HG02759 (cell line): ENCODE measurements around the gene FEV.
A peak's percentile ranks its signal among the peaks of the same experiment; 100 is the strongest.

Source experiments
- ATAC-seq: cut with Tn5 transposase; IDR thresholded peaks from one replicate; pipeline ENCODE4 v1.9.1; 2021; ENCODE audit warnings: mild to moderate bottlenecking, moderate library complexity; ENCODE audit not compliant: unreplicated experiment

Gene FEV

DNA sequence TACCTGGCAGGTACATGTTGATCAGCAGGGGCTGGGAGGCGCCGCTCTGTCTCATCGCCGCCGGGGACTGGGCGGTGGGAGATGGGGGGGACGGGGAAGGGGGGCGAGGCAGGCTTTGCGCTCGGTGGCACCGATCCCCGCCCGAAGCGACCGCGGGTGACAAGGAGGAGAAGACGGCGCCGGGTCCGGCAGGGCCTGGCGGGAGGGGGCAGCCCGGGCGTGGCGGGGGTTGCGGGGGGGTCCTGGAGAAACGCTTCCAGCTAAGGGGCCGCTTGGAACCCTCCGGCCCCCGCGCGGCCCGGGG lies at the start of gene FEV:
TSS of gene FEV (minus strand) at position 164 of the 304 bp plus-strand sequence. CDS start at position 55, 109 bp downstream.
- no peak for ATAC-seq

DNA sequence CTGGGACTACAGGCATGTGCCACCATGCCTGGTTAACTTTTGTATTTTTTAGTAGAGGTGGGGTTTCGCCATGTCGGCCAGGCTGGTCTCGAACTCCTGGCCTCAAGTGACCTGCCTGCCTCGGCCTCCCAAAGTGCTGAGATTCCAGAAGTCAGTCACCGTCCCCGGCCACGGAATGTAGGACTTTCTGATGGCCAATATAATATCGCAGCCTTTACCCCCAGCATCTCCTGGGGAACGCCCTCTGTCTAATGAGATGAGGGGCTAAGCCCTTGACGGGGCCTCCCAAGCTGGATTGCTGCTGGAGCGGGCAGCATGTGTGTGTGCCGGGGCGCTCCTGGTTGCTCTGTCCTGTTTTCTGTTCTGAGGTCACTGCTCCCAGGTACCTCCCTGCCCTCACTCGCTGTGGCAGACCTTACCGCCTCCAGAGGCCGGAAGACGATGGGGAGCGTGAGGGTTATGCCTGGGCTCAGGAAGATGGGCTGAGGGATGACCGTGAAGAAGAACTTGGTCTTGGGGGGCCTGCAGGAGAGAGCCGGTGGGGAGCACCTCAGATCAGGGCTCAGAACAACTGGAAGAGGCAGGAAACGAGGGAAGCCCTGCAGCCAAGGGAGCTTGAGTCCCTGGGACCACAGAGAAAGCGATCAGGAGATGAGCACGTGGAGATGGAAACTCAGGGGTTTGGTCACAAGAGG lies 47.2 kb upstream of the FEV start:
- no peak for ATAC-seq

DNA sequence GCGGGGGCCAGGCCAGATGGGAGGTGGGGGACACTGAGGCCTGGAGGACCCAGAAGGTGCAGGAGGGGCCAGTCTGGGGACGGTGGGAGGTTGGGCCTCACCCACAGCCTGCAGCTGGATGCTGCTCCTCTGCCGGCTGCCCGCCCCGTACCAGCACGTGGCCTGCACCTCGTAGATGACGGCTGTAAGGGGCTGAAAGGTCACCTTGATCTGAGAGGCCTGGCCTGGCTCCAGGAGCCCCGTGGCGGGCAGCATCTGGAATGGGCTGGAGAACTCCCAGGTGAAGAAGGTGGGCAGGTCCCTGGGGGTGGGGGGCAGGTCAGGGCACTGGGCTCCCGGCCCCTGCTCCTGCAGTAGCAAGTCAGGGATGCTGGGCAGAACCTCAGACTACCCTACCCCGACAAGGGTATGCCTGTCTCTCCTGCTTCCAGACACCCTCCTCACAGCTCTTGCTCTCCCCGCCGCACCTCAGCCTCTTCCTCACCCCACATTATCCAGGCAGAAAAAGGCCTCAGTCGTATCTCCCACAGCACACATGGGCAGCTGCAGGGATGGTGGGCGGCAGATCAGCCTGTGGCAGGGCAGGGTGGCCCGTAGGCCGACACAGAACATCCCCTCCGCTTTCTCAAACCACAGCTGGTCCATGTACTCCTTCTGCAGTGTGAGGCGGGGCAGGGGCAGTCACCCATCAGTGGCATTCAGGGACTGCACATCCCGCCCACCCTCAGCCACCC lies 46.2 kb upstream of the FEV start:
- no peak for ATAC-seq

- ATAC-seq = no peak
Measured at GRCh38 chr2:219030177-219030940, 45.4 kb upstream of the FEV start.

DNA sequence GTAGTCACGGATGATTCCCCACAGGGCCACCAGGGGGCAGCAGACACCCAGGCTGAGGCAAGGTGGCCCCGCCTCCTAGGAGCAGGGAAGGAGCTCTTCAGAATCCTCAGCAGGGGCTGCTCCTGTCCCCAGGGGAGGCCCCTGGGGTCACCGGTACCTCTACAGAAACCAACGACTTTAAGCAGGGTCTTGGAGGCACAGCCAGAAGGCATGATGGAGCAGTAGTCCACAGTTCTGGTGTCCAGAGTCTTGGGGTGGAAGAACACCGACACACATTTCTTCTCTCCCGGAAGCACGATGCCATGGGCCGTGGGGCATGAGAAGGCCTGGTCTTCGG lies 44.8 kb upstream of the FEV start:
- peak; percentile 78 for ATAC-seq

DNA sequence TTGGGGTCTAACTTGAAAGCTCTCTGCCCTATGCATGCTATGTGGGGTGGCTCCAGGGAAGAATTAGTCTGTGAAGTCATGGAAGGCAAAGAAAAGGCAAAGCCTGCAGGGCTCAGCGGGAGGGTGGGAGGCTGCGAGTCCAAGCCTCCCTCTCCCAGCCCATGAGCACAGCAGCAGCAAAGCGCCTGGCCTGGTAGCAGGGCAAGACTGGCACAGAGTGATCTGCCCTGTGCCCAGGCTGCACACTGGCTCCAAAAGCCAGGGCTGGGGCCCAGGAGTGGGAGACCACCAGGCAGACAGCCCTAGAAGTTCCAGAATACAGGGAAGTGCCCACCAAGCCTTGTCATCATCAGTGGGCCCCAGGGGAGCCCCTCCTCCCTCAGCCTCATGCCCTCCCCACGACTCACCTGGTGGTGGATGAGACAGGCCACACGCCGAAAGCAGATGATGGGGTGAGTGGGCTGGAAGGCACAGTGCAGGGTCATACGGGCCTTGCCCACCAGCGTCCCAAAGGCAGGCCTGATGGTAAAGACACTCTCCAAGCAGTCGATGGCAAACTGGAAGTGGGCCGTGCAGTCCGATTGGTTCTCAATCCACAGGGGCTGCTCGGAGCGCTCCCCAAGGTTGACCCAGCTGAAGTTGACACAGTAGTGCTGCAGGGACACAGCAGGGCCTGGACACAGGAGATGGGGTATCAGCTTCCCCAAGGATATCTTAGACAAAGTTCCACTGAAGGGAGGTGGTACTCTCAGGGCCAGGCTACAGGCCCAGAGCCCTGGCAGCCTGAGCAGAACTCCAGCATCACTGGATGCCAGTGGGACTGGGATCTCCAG lies 44.2 kb upstream of the FEV start:
- ATAC-seq = no peak

GRCh38 chr2:219028141-219028540 lies 43.2 kb upstream of the FEV start:
- ATAC-seq = no peak

DNA sequence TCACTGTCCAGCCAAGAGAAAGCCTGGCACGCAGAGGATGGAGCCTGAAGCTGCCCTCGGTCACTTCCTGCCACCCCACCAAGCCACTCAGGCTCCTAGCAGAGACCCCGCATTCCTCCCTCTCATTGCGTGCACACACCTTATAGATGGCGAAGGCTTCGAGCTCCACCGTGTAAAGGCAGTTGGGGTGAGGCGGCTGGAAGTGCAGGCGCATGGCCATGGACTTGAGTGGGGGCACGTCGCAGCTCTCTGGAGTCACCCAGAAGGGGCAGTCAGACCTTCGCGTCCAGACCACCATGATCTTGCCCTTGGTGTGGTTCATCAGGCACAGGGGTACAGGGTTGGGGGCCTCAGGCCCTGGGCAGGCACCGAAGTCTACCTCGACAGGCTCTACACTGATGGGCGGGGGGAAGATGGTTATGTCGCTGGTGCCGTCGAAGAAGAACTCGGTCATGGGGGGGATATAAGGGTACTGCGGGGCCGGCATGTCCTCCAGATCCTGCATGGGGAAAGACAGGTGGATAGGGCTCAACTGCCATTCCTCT lies 42.6 kb upstream of the FEV start:
- no peak for ATAC-seq

DNA sequence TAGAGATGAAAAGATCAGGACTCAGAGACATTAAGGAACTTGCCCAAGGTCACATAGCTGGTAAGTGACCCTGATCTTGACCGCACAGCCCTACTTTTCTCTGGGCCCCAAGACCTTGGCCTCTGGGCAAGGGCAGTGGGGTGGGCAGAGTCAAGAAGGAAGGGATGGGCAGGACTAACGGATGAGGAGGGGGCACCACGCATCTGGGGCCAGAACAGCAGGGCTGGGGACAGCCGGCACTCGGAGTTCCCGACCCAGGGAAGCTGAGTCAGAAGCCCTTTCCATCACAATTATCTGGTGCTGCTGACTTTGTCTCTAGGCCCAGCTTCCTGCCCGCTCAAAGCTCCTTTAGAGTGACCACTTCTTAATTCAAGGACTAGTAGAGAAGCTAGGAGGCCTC lies 42.0 kb upstream of the FEV start:
- no peak for ATAC-seq

- ATAC-seq = no peak
Measured at GRCh38 chr2:219025637-219026585, 40.9 kb upstream of the FEV start.

DNA sequence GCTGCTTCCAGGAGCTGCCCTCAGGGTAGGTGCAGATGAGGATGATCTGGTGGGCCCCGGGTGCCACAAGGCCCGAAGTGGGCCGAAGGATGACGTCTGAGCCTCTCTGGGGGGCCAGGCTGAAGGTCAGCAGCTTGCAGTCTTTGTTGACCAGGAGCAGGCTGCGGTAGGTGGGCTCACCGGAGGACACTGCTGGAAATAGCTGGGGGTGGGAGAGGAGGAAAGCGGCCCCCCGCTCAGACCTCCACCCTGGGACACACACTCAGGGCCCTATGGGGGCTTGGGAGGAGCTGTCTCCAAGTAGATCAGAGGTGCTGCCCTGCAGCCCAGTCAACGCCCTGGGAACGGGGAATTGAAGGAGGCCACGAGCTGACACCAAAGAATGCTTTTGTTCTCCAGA lies 39.1 kb upstream of the FEV start:
- ATAC-seq = no peak

- ATAC-seq = no peak
Measured at GRCh38 chr2:219023045-219023605, 38.1 kb upstream of the FEV start.

DNA sequence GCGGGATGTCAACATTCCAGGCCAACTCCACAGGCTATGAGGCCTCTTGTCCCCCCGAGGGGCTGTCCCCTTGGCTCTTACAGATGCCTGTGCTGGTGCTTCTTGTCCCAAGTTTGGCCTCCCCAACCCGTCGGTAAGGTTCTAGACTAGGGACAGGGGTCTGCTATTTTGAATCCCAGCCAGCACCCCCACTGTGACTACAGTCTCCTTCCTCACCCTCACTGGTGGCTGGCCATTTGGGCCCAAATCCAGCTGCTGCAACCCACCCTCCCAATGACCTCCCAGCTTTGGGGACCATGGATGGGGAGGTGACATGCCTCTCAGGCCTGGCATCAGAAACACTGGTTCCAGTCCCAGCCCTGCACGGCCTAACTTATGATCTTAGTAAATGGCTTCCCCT lies 37.6 kb upstream of the FEV start:
- no peak for ATAC-seq

GRCh38 chr2:219022041-219022440 lies 37.1 kb upstream of the FEV start:
- no peak for ATAC-seq

DNA sequence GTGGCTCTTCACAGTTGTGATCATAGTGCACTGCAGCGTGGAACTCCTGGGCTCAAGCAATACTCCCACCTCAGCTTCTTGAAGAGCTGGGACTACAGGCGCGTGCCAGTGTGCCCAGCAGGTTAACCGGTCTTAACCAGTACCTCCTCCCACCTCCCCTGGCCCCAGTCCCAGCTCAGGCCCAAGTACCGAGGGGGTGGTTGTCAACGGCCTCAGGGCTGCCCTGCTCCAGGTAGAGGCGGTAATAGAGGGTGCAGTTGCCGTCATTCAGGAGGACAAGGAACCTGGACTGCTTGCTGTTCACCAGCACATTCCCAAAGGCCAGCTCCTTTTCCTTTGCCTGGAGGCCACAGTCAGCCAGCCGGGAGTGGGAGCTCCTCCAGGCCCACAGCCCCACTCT lies 36.6 kb upstream of the FEV start:
- ATAC-seq = no peak

DNA sequence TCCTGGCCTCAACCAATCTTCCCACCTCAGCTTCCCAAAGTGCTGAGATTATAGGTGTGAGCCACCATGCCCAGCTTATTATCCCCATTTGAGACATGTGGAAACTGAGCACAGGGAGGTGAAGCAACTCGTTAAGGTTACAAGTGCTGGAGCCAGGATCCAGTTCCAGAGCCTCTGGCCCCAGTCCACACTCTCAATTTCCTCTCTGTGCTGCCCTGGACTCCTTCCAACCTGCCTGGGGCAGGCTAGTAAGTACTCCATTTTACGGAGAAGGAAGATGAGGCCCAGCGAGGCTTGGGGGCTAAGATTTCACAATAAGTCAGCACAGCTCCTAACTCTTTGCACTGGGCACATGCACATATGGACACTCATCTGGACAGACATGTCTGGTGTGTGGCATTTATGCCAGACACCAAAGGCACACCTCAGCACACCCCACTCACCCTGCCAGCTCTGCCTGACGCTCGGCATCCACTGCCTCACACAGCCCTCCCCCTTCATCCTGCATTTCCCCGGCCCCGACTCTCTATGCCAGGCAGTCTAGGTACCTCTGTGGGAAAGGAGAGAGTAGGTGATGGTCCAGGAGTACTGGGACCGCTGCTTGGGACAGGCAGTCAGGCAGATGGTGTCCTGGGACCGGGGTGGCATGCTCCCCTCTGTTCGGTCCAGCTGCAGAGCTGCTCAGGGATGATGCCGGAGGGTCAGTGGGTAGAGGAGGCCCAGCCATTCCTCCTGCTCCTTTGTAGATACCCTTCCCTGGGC lies 35.8 kb upstream of the FEV start:
- ATAC-seq = no peak

- ATAC-seq = no peak
Measured at GRCh38 chr2:219019436-219019835, 34.5 kb upstream of the FEV start.

- ATAC-seq = no peak
Measured at GRCh38 chr2:219018726-219019125, 33.7 kb upstream of the FEV start.

DNA sequence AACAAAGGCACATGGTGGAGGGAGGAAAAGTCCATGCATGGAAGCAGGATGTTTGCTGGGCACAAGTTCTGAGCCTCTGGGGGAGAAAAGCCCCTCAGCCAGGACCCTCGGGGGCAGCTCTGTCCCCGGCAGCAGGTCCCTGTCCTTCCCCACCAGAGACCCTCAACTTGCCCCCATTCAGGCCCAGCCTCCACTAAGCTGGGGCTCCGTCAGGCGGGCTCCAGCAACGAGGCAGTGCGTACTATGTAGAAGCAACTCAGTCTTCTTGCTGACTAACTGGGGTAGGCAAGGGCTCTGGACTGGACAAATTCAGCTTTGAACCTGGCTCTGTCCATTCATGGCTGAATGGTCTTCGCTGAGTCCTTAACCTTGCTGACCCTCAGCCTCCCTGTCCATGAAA lies 33.3 kb upstream of the FEV start:
- no peak for ATAC-seq
